ENCODE measurements around the gene CACNA1C.

CACNA1C gene

GRCh38 chr12:2382370-2383155 lies 329.8 kb downstream of the CACNA1C start:
- no peak for DNase-seq (ENCODE audit: low read depth in 2 of 2, low spot score in 1 of 2)

- no peak for DNase-seq (ENCODE audit: low read depth in 2 of 2, low spot score in 1 of 2)
These were observed 330.7 kb downstream of the CACNA1C start for GRCh38 chr12:2383325-2384028.

DNA sequence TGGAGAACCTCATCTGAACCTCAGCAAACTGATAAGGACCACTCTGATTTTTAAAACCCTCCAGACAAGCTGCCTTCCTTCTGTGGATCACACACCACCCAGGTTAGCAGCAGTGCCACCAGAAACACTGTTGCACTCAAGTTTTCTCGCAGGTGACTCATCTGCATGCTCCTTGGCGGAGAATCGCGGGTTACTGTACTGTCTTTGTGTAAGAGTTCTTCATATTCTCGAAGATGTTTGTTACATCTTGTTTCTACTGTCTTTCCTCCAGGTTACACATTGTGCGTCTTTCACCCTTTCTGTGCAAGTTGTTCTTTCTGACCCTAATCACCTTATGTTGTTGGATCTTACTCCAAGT lies 331.2 kb downstream of the CACNA1C start:
- no peak for DNase-seq (ENCODE audit: low read depth in 2 of 2, low spot score in 1 of 2)

DNA sequence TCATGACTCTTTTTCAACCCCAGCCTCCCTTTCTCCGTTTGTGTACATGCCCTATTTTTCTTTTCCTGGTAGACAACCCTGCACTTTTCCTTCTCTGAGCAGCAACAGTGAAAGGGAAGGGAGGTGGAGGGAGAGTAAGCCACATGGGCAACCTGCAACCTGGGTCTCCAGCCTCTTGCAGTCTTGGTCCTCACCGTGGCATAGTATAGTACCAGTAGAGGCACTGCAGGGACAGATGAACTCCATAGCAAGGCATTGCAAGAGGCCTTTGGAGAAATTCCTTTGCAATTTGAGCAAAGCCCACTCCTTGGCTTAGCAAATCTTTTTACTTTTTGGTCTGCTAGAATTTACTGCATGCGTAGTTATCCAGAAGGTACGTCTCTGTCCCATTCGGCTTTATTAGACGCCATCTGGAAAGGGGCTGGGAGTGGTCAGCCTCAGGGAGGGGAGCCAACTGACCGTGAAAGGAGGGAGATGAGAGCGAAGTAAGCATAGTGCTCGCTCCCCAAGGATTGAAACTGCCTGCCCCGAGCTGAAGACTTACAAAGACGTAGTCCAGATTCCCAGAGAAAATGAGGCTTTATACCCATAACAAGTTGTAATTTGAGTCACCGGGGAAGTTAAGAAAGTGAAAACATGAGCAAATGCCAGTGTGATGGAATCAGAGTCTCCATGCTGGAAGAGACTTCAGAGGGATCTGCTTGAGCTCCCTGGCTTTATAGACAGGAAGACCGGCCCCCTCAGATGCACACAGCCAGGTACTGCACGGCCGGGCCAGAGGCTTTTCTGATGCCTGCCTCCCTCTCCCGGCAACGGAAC lies 332.0 kb downstream of the CACNA1C start:
- DNase-seq (ENCODE audit: low read depth in 2 of 2, low spot score in 1 of 2): no peak

- no peak for DNase-seq (ENCODE audit: low read depth in 2 of 2, low spot score in 1 of 2)
These were observed 332.7 kb downstream of the CACNA1C start for GRCh38 chr12:2385529-2385928.

- no peak for DNase-seq (ENCODE audit: low read depth in 2 of 2, low spot score in 1 of 2)
These were observed 333.8 kb downstream of the CACNA1C start for GRCh38 chr12:2386566-2386965.

DNA sequence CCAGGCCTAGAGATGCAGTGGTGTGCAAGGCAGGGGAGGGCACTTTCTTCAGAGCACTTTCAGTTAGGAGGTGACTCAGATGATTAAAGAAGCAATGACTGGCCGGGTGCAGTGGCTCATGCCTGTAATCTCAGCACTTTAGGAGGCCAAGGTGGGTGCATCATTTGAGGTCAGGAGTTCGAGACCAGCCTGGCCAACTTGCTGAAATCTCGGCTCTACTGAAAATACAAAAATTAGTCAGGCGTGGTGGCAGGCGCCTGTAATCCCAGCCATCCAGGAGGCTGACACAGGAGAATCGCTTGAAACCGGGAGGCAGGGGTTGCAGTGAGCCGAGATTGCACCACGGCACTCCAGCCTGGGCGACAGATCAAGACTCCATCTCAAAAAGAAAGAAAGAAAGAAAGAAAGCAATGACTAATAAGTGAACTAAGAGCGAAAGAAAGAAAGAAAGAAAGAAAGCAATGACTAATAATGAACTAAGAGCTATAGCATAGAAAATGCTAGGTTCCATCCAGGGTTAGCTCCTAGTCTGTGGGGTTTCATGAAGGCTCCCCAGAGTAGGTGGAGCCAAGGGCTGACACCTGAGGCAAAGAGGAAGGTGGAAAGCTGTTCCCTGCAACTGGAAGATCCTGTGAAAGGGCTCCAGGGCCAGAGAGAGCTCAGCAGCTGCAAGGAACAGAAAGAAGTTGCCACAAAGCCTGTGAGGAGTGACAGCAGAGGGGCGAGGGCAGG lies 334.5 kb downstream of the CACNA1C start:
- no peak for DNase-seq (ENCODE audit: low read depth in 2 of 2, low spot score in 1 of 2)

GRCh38 chr12:2389079-2389790 lies 336.4 kb downstream of the CACNA1C start:
- DNase-seq (ENCODE audit: low read depth in 2 of 2, low spot score in 1 of 2): no peak

- DNase-seq (ENCODE audit: low read depth in 2 of 2, low spot score in 1 of 2): no peak
These were observed 337.3 kb downstream of the CACNA1C start for GRCh38 chr12:2390133-2390532.

DNA sequence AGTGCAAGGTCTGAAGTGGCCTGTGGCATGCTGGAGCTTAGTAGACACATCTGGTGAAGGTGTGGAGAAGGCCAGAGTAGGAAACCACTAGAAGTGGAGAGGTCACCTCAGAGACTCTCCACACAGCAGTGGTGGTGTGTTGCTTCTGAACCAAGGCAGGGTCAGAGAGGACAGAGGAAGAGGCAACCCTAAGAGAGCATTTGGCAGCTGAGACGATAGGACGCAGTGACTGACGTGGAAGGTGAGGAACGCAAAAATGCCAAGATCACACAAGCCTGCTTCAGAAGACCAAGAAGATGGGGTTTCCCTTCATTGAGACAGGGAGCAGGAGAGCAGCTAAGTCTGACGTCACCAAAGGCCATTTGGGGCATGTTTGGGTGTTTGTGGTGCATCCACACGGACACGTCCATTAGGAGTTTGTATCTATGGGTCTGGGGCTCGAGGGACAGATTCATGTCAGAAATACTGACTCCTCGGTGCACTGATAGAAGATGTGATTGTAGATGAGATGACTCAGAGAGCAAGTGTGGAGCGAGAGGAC lies 338.1 kb downstream of the CACNA1C start:
- DNase-seq (ENCODE audit: low read depth in 2 of 2, low spot score in 1 of 2): no peak

DNA sequence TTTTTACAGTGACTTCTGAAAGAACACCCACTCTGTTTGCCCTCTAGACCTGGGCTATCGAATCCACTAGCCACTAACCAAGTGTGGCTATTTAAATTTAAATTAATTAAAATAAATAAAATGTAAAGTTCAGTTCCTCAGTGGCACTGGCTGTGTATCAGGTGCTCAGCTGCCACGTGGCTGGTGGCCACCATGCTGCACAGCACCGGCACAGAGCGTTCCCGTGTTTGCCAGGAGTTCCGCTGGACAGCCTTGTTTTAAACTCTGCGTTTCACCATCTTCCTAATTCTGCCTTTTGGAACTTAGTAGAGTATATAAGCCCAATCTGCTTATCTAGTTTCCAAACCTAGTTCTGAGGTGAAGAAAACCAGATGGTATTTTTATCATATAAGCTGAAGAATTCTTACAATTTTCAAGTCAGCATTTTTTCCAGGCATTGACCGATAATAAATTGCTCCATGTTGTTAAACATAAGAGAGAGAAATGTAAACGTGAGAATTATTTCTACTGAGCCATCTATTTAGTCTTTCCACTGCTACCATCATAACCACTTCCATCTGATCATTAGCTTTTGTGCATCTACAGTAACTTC lies 339.0 kb downstream of the CACNA1C start:
- DNase-seq (ENCODE audit: low read depth in 2 of 2, low spot score in 1 of 2): no peak

- DNase-seq (ENCODE audit: low read depth in 2 of 2, low spot score in 1 of 2): no peak
These were observed 340.2 kb downstream of the CACNA1C start for GRCh38 chr12:2393016-2393415.

DNA sequence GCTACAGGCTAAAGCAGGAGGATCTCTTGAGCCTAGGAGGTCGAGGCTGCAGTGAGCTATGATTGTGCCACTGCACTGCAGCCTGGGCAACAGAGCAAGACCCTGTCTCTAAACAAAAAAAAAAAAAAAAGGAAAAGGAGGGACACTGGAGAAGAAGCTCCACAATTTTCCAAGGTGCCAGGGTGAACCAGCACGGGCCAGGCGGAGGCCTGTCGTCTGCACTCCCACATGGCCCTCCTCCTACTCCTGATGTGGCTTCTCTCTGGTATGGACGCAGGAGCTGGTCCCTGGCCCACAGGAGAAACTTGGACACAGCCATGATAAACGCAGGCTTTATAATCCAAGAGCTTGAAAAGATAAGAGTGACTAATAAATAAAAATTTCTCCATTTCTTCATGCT lies 341.2 kb downstream of the CACNA1C start:
- no peak for DNase-seq (ENCODE audit: low read depth in 2 of 2, low spot score in 1 of 2)

- no peak for DNase-seq (ENCODE audit: low read depth in 2 of 2, low spot score in 1 of 2)
These were observed 342.7 kb downstream of the CACNA1C start for GRCh38 chr12:2395354-2395977.

DNA sequence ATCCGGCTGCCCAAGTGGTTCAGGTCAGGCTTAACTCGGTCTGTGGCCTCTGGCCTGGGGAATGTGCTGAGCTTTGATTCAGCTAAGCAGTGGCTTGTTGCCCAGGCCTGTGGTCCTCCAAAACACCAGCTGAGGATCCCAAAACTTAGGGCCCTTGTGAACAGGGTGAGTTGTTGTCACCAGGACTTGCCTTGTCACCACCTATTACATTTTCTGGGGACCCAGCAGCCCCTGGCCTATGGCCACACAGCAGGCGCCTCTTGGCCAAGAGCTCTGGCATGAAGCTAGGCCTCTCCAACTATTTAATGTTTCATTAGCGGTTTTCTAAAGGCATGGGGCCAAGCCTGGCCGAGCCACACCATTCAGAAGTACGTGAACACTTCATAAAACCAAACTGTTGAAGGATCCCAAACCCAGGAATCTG lies 343.7 kb downstream of the CACNA1C start:
- DNase-seq (ENCODE audit: low read depth in 2 of 2, low spot score in 1 of 2): no peak

- DNase-seq (ENCODE audit: low read depth in 2 of 2, low spot score in 1 of 2): no peak
These were observed 344.7 kb downstream of the CACNA1C start for GRCh38 chr12:2397356-2398045.

DNA sequence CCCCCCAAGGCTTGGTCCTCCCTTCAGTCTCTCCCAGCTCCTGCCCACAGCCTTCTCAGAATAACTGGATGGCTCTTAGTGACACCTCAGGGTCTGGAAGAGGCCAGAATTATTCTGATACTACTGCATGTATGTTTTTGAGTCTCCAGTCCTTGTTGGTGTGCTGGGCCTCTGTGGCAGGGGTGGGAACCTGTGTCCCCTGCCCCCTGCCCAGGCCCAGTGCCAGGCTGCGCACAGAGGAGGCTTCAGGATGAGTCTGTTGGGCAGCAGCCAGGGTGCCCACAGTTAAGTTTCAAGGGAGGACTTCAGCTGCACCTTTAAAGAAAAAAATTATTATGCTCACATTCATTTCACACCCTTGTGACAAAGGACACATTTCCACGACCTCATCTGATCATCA lies 348.3 kb downstream of the CACNA1C start:
- no peak for DNase-seq (ENCODE audit: low read depth in 2 of 2, low spot score in 1 of 2)

DNA sequence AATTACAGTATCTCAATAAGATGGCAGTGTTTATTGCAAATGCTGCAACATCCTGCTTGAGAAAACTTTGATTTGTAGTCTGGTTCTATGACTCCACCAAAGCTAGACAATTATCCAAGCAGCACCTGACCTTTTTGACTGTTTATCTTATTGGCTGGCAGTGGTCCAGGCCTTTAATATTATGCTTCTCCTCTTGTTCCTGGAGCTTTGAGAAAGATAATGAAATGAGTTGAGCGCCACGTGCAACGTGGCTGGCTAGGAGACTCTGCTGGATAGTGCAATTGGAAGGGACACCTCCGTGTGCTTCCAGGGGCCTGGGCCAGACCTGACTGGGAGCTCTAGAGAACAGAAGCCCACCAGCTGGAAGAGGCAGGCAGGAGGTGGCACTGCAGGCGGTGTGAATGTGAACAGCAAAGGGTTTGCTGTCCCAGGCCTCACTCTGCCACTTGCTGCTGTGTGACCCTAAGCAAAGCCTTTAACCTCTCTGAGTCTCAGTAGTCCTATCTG lies 349.3 kb downstream of the CACNA1C start:
- DNase-seq (ENCODE audit: low read depth in 2 of 2, low spot score in 1 of 2): no peak

All from stimulated activated CD8-positive, alpha-beta memory T cell treated with anti-CD3 and anti-CD28 coated beads, Interleukin-4, amount 100 ng/mL, for 1 hour (primary cell).